ENCODE measurements around the gene PLA2G6.
"Not testable (repeated sequence)": the region's sequence is repeated elsewhere in the genome, so short reads cannot be mapped to it uniquely, and the experiment has no call there.

The PLA2G6 gene

DNA sequence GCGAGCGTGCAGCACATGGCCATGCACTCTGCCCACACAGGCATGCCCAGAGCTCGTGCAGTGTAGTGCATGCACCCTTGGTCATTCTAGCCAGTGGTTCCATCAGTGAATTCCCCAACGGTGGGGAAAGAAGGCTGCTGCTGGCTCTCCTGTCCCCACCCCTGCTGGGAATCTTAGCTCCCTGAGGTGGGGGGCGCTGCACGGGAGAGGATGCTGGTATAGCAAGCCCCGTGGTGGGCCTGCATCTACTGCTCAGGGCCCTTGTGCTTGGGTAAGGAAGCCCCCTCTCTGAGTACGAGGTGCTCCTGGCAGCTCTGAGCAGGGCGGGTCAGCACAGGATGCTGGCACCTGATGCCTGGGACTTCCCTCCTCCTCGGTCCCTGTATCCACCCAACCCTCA lies 52.6 kb downstream of the PLA2G6 start:
- DNase-seq: no peak

DNA sequence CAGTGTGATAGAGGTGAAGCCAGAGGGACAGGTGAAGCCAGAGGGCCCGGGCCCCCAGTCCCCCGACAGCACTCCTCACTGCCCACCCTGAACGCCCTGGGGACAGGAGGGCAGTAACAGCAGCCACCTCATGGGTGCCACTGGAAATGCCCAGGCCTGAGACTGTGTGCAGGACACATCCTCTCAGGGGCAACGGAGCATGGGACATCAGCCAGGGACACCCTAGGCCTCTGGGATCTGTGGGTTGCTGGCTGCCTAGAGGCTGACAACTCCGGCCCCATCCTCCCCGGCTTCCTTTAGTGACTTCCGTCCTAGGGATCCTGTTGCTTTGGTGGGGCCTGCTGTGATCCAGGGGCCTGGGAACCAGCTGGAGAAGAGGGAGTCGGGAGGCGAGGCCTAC lies 53.8 kb downstream of the PLA2G6 start:
- no peak for DNase-seq

DNA sequence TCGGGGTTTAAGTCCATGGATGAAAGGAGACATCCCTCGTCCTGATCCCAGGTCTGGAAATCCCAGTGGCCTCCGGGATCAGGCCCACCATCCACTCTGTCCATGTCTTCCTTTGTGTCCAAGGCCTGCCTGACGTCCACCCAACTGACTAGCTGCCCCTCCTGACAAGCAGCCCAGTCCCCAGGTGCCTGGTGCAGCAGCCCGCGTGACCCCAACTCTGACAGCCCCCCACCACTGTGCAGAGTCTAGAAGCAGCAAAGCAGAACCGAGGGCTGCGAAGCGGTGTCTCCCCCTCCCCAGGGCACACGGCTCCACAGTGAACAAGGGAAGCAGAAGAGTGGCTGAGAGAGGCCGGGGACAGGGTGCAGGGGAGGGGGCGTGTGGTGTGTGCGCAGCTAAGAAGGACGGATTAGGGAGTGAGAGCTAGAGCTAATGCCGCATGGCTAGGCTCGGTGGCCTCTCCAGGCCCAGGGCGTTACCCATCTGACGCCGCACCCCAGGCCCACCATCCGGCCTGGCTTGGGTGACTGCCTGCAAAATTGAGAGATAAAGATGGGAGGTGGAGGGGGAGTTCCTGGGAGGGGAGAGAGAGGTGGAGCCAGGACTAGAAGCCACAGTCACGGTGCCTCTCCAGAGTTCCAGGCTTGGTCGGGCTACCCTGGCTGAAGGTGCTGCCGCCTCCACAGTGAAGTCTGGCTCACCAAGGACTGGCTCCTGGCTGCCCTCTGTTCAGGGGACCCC lies 54.5 kb downstream of the PLA2G6 start:
- no peak for DNase-seq

DNA sequence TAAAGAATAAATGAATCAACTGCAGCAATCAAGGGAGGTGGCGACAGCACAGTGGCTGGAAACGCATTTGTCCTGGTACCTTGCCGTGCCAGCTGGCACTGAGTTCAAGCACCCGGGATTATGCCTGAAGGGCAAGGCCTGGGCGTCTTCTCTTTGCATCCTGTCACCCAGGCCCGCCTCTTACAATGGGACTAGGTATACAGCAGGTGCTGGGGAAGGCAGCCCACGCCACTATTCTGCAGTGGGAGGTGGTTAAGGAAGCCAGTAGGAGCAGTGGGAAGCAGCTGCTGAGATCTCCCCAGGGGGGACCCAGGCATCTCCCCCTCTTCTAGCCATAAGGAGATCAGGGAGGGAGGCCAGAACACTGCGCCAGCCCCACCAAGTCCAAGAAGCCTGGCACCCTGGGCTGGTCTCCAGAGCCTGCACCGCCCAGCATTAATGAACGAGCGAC lies 55.9 kb downstream of the PLA2G6 start:
- DNase-seq: no peak

DNA sequence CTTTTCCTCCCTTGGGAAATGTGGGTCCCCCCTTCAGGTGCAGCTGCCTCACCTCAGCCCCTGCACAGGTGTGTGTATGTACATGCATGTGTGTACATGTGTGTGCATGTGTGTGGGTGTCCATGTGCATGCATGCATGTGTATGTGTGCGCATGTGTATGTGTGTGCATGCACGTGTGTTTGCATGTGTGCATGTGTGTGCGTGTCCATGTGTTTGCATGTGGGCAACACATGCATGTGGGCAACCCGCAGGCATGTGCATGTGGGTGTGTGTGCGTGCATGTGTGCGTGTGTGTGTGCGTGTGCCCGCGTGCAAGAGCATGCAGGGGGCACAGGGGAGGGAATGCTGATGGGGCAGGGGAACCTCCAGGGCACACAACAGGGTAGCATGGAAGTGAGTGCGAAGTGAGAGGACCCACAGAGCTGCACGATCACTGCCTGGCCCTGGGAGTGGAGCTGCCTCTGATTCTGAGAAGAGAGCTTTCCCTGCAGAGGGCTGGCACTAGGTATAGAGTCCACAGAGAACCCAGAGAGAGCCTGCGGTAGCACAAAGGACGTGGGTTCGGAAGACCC lies 56.5 kb downstream of the PLA2G6 start:
- no peak for DNase-seq

DNA sequence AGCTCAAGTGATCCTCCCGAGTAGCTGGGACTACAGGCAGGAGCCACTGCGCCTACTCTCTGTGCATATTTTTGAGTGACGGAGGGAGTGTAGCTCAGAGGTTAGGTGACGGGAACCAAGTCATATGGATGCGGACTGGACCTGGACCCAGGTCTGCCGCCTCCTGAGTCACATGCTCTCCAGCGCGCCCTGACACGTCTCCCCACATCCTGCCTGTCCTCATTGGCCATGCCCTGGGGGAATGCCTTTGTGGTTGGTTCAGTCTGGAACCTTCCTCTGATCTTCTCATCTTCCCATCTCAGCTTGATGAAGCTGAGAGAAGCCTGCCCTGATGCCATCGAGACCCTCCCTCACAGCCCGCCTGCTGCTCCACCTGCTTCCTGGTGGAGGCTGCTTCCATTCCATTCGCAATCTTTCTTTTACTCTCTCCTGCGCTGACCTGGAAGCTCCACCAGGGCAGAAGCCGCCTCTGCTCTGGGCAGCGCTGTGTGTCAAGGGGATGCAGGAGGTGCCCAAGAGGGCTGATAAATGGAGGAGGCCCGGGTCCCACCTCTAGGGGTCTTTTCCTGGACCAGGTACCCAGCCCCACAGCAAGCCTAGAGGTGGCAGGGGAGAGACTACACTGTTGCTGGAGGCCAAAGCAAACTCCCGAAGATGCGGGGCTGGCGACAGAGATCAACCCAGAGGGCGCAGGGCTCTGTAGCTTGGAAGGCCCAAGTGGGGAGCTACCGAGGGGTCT lies 57.2 kb downstream of the PLA2G6 start:
- DNase-seq: no peak

DNA sequence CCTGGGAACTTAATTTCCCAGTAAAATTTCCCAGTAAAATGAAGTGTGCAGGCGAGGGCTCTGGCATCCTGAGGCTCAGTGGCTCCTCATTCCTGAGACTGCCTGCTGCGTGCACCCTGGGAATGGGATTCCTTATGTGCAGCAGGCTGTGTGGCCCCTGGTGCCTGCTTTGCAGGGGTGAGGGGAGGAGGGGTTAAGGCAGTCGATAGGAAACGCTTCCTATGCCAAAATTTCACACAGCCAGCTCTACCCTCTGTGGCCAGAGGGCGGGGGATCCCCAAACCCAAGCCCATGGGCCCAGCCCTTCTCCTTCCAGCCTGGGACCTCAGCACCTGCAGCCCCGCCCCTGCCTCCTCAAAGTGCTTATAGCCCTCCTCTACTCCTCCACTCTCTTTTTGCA lies 59.0 kb downstream of the PLA2G6 start:
- no peak for DNase-seq

DNA sequence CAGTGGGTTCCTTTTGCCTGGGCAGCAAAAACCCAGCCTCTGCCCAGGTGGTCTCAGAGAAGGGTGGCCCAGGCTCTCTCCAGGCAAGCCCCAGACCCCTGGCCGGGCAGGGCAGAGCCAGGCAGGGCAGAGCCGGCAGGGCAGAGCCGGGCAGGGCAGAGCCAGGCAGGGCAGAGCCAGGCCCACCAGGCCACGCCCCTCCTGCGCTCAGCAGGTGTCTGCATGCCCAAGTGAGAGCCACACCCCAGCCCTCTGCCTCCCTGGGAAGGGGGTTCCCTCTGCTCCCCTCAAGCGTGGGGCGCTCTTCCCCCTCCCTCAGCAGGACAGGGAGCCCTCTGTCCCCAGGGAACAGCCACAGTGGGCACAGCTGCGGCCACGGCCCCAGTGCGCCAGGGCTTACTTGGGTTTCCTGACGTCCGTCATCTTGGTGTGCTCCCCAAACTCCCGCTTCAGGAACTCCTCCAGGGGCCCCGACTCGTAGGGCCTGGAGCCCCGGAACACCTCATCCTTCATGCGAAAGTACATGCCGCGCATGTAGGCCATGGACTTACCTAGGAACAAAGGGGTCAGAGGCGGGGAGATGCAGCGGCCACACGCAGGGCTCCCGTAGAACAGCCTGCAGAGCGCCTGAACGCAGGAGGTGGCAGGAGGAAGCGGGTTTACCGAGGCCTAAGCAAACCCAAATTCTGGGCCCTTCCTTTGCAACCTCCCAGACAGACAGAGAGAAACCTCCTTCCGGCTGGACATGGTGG lies 61.1 kb downstream of the PLA2G6 start:
- DNase-seq: no peak

DNA sequence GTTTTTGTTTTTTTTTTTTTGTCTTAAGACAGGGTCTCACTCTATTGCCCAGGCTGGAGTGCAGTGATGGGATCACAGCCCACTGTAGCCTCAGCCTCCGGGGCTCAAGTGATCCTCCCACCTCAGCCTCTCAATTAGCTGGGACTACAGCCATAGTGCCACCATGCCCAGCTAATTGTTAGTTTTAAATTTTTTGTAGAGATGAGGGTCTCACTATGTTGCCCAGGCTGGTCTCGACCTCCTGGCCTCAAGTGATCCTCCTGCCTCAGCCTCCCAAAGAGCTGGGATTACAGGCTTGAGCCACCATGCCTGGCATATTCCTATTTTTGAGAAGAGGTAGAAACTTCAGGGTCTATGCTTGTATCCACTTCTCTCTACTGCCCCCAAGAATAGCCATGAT lies 62.9 kb downstream of the PLA2G6 start:
- not testable (repeated sequence) for DNase-seq

DNA sequence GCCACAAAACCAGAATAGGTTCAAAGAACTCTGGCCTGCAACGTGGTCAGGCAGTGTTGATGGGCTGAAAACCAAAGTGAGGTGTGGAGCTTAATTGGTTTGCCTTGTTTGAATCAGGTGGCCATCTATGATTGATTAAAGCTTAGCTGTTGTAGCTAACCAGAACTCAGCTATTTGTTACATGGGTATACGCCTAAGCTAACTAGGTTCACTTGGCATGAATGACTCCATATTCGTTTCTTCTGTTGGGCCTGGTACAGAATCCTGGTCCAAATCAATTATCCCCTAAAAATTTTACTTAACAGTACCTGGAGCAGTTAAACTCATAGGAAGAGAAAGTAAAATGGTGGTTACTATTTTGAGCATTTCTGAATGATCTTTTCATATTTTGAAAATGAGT lies 63.4 kb downstream of the PLA2G6 start:
- no peak for DNase-seq

DNA sequence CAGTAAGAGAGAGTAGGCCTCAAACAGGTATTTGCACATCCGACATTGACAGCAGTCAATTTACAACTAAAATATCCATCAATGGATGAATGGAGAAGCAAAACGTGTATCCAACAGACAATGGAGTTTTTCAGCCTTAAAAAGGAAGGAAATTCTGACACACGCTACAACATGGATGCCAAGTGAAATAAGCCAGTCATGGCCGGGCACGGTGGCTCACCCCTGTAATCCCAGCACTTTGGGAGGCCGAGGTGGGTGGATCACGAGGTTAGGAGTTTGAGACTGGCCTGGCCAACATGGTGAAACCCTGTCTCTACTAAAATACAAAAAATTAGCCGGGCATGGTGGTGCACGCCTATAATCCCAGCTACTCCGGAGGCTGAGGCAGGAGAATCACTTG lies 64.1 kb downstream of the PLA2G6 start:
- not testable (repeated sequence) for DNase-seq

DNA sequence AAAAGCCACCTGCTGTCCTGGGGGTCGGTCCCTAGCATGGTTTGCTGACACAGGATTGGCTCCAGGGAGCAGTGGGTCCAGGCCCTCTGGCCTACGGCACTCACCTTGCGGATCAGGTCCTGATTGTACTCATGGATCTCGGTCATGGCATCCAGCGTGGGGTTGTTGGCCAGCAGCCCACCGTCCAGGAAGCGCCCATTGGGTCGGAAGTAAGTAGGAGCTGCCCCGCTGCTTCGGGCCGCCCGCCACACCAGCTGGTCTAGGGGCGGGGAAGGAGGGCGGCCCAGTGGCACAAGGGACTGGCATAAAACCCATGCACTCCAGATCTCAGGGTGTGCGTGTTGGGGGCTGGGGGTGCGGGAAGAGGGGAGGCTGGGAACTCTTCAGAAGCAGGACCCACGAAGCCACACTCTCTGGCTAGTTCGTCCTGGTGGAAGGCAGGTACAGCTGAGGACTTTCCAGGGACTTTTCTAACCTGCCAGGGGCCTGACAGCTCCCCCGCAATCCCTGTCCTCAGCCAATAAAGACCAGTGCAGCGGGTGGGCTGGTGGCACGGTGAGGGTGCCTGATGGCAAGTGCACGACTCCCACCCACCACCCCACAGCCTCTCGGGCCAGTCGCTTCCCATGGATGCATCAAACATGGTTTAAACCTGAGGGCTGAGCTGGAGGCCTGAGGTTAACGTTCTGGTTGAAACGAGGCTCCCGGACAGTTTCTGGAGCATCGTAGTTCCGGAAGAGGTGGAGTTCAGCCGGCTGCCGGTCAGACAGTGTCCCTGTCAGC lies 66.0 kb downstream of the PLA2G6 start:
- DNase-seq: no peak

DNA sequence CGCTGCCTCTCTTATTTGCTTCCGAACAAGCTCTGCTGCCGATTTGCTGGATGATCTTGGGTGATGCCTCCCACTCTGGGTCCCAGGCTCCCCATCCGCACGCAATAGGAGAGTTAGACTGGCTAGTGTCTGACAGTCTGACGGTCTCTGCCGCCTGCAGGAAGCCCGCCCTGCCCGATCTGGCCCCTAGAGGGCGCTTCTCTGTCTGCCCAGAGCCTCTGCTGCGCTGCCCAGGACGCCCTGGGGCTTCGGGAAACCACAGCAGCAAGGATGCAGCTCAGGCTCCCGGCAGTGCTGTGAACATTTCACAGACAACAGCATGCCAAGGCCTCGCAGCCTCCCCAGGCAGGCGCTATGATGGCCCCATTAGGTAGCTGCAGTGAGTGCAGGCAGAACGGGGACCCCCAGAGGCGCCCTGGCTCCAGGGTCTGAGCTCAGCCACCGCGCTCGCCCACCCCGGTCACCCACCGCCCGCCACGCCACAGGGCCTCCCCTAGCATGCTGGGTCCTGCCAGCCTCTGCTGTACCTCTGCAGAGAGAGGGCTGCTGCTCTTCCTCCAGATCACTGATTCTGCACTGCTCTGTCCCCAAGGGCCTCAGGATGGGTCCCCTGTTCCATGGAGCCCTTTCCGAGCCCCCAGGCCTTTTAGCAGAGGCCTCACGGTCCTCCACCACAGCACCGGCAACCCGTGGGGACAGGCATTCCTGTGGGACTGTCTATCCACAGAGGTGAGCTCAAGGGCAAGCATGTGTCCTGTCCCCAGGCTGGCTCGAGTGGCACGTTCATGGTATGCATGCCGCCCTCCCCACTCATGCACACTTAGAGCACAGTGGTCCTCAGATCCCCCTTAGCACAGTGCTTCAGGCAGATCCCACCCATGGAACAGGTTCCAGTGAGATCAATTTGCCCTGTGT lies 66.9 kb downstream of the PLA2G6 start:
- no peak for DNase-seq

DNA sequence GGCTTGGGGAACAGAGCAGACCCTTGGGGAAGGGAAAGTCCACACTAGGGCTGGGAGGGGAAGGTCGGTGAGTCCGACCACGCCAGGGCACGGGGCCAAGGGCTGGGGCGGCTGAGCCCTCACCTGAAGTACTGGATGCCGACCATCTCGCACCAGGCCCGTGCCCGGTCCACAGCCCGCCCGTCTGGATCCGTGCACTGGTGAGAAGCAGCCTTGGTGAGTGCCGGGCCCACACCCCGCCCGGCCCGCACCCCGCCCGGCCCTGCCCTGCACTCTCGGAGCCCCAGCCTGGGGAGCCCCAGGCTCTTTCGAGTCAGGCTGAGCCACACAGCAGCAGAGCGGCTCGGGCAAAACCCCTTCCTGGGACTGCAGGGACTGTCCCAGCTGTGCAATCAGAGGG lies 69.2 kb downstream of the PLA2G6 start:
- no peak for DNase-seq

DNA sequence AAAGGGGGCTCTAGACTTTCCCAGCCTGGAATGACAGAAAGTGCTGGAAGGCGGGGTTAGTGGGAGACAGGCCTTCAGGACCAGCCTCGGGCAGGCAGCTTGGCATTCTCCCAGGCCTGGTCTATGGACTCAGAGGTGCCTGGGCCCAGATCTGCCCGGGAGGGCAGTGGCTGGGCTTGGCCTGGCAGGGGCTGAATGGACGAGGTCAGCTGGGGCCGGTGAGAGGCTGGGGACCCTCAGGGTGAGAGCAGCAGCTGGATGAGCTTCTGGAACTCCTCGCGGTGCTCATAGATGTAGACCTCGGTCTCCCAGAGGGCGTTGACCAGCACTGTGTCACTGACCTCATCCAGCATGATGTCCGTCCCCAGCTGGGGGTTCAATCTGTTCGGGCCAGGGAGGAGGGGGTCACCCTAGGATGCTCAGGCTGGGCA lies 69.7 kb downstream of the PLA2G6 start:
- DNase-seq: no peak

DNA sequence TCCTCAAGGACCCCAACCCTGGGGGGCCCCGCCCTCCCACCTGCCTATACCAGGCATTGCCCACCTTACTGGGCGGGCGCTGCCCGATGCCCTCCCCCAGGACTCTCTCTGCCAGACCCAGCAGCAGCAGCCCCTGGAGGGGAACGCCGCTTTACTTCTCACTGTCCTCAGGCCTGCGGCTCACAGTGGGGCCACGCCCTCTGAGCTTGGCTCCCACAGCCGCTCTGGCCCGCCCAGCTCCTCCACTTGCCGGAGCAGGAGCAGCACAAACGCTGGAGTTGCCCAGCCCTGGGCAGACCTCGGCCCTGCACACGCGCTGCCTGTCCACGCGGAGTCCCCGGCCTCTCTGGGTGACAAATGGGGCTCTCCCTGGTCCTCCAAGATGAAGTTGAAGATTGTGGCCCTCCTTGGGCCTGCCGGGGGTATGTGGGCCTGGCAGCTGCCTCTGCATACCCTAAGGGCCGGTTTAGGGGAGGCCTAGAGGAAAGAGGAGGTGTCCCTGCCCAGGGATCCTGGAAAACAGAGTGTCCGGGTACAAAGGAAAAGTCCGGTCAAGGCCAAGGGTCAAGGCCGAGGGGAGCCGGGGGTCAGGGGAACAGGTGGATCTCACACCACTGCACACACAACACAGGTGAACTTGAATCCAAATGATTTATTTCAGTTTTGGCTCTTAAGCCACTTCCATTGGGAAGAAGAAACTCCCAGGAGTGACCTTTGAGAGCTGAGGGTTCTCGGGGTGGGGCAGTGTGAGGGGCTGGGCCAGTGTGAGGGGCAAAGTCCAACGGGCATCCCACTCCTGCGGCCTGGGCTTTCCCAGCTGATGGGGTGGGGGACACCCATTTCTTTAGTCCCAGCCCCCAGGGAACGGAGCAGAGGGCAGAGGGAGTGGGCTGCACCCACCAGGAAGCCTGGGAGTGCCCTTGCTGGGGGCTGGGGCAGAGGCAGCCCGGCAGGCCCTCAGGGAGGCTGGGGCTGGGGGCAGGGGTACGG lies 70.5 kb downstream of the PLA2G6 start:
- no peak for DNase-seq

DNA sequence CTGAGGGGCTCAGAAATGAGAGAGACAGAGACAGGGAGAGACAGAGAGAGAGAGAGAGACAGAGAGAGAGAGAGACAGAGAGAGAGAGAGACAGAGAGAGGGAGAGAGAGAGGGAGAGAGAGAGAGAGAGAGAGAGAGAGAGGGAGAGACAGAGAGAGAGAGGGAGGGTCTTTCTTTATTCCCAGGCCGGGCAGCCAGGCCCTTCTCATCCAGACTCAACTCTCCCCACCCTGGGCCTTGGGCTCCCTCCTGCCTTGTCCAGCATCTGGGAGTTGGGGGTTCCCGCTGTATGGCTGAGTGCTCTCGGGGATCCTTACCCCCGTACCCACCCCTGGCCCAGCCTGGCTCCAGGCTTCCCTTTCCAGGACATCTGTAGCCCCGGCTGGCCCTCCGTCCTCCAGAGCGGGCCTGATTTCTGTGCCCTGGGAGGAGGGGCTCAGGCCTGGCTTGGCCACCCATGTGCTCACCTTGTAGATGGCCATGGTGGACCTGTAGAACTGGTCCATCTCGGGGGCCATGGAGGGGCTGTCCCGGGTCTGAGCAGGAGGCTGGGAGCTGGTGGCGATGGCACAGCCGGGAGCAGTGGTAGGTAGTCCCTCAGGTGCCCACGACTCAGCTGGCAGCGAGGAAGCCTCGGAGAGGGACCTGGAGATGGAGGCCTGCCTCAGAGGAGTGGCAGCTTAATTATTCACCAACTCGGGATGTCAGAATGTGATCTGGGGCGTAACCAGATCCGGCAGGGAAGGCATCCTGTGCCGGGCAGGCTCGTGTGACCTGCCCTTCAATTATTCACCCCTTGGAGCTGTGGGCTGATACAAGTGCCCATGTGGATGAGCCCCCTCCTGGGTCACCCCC lies 71.4 kb downstream of the PLA2G6 start, which contains the start of gene BAIAP2L2:
TSS of gene BAIAP2L2 (minus strand) at position 677 of the 855 bp plus-strand sequence. CDS start at position 518, 159 bp downstream.
- DNase-seq: no peak

DNA sequence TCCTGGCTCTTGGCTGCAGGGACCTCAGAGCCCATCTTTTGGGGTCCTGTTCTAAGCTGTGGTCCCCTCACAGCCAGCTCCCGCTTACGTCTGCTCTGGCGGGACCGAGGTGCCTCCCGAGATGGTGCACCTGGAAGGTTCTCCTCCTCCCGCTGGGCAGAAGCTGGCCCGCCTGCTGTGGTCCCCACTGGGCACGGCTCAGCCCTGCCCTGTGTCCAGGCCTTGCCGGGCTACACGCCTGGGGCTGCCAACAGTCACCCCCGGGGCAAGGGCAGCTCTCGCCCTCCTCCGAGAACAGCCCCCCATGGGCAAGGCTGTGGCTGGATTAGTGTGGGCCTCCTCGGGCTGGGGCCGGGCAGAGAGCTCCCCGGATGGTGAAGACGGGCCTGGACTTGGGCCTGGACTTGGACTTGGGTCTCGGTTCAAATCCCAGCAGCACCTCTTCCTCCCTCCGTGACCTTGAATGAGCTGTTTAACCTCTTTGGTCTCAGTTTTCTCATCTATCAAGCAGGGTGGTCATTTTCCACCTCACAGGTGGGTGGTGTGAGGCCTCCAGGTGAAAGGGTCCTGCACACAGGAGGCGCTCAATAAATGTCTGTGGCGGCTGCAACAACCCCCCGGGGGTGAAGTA lies 72.1 kb downstream of the PLA2G6 start:
- no peak for DNase-seq

Data from SIG-M5 (cell line).